NCI-H524 treated with DMSO at 0.1 percent for 48 hours (cell line): ENCODE measurements around the gene GAD1.

Source experiments
- DNase-seq: peaks from one replicate; lab custom pipeline; 2025; lab: John Stamatoyannopoulos, UW

The GAD1 gene

GRCh38 chr2:170818036-170818751 is 1.5 kb downstream of the GAD1 start:
- no peak for DNase-seq

GRCh38 chr2:170818752-170819470 is 2.2 kb downstream of the GAD1 start:
- DNase-seq: no peak

GRCh38 chr2:170819680-170820664 is 3.3 kb downstream of the GAD1 start:
- DNase-seq: no peak

GRCh38 chr2:170820757-170821530 is 4.3 kb downstream of the GAD1 start:
- DNase-seq: no peak

DNA sequence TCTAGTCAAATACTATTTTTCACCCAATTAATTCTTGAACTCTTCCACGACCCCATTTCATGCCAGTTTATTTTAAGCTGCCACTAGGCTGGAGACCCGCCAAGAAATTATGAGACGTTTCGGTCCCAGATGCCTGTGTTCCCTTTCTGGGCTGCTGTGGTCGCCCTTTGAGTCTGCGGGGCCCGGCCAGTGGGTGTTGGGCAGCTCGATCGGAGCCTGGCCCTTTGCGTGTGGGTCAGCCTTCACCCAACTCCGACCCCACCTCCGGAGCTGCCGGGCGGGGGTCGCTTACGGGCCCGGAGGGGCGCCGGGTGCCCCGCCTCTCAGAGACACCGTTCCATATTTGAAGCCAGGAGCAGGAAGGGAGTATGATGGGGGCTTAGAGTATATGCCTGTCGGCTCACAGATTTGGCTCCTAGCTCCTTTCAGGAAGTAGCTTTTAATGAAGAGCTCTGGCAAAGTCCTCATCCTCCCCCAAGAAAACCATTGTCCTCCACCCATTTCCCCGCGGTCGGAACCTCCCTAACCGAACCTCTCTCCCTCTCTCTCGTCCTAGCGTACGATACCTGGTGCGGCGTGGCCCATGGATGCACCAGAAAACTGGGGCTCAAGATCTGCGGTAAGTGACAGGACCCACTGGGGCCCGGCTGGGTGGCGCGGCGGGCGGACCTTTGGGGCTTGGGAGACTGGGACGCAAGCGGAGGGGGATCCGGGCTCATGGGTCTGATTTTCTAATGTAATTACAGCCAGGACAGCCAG is 5.0 kb downstream of the GAD1 start:
- no peak for DNase-seq

DNA sequence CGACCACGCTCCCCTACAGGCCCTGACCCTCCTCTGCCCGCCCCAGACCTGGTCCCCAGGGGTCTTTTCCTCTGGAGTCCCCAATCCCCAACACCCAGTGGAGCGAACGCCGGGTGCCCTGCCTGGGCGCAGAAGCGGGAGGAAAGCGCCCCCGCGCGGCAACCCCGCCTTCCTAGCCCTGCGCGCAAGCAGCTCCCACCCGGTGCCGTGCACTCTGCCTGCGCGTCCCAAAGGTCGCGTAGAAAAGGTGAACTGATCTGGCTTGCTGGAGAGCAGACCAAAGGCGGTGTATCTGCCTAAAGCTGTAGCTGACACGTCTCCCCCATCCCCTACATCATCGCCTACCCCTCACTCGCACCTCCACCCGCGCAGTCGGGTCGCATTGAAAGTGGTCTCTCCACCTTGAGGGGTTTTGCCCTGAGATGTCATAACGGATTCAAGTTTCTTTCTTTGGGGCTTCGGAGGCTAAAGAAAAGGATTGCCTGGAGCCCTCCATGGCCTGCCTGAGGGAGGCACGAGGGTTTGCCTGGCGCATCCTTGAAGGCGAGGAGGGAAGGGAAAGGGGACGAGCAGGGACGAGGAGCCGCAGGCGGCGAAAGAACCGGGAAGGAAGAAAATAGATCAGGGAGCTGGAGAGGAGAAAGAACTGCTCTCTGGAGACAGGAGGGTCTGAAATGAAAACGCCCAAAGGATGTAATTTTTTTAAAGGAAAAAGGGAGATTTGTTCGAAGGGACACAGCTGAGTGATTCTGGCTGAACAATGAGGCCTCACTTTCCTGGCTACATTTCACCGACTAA is 5.8 kb downstream of the GAD1 start:
- no peak for DNase-seq

DNA sequence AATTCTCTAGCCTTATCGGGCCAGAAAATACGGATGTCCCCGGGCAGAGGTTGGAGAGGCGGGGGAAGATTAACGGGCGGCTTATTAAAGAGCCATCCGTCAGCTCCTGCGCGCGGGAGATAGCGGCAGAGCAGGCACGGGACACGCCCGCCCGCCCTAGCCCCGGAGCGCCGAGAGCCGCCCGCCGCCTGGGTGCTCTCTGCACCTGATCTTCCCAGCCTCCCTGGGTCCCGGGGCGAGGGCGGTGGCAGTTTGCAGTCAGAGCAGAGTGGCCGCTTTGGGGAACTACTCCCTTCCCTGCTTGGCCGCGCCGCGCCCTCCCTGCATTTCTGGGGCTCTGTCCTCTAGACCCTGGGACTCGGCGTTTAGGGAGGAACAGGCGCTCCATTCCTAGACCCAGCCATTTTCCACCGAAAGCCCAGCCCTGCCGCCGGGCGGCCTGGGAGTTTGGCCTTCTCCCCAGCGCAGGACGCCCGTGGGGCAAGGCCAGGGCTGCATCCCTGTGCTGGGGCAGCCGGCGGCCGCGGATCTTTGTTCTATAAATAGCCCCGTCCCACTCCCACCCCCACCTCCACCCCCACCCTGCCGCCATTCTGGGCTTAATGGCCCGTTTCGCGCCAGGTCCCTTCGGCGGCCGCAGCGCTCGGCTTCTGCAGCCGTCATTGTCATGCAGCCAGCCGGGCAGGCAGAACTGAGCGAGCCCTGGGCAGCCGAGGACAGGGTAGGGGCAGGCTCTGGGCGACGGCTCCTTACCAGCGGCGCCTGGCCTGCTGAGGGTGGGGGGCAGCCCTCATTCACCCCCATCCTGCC is 6.6 kb downstream of the GAD1 start:
- no peak for DNase-seq

GRCh38 chr2:170823898-170824215 is 7.2 kb downstream of the GAD1 start:
- no peak for DNase-seq

DNA sequence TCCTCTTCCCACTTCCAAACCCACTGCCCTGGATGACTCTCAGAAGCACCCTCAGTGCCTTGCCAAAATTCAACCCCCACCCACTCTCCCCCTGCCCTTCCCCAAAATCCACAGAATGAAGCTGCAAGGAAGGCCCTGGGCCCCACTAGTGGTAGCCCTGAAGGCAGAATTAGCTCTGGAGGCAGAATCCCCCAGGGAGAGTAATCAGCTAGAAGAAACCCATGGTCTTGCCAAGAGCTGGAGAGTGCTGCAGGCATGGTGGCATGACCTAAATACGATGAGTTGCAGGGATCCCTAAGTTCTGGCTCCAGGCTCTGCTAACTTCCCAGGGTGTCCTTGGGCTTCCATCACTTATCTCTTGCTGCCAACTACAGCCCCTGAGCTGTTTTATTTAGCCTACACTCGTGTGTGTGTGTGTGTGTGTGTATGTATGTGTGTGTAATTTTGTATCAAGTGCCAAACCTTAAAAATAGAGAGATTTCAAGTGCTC is 7.9 kb downstream of the GAD1 start:
- DNase-seq: no peak

GRCh38 chr2:170827841-170828532 is 11.3 kb downstream of the GAD1 start:
- no peak for DNase-seq

DNA sequence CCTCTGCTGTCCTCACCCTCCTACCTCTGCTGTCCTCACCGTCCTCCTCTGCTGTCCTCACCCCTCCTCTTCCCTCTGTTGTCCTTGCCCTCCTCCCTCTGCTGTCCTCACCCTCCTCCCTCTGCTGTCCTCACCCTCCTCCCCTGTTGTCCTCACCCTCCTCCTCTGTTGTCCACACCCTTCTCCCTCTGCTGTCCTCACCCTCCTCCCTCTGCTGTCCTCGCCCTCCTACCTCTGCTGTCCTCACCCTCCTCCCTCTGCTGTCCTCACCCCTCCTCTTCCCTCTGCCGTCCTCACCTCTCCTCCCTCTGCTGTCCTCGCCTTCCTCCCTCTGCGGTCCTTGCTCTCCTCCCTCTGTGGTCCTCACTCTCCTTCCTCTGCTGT is 11.8 kb downstream of the GAD1 start:
- DNase-seq: no peak

GRCh38 chr2:170829036-170829435 is 12.3 kb downstream of the GAD1 start:
- no peak for DNase-seq

DNA sequence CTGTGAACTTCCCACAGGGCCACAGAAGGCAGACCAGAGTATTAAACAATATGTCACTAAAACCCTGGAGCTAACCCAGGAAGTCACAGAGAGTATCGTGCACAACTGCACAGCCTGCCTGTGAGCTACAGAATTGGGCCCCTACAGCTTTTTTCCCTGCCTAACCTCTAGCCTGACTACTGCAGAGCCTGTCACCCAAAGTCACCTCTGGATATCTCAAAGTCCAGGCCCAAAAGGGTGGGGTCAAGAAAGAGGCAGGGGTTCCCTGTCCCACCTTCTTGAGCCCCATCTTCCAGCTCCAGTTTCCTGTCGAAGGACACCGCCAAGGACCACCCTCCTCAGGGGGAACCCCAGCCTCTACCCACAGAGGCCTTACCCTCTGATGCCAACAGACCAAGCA is 13.5 kb downstream of the GAD1 start:
- DNase-seq: no peak

GRCh38 chr2:170831115-170831514 is 14.4 kb downstream of the GAD1 start:
- DNase-seq: no peak

DNA sequence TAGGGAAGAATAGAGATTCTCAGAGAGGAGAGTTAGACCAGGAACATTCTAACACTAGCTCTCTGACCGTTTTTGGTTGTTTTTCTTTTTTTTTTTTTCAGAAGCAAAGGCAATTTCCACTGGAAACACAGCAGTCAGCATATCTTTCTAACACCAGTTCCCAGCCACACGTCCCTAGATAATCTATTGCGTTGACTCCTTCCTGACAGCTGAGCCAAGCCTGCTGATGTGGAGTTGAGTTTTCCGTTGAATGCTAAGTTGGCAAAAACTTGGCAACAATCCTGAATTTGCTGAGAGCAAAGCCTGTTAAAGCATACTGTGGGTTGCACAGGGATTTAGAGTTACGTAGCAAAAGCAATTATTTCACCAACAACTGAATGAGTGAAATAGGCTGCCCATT is 19.3 kb downstream of the GAD1 start:
- DNase-seq: no peak

DNA sequence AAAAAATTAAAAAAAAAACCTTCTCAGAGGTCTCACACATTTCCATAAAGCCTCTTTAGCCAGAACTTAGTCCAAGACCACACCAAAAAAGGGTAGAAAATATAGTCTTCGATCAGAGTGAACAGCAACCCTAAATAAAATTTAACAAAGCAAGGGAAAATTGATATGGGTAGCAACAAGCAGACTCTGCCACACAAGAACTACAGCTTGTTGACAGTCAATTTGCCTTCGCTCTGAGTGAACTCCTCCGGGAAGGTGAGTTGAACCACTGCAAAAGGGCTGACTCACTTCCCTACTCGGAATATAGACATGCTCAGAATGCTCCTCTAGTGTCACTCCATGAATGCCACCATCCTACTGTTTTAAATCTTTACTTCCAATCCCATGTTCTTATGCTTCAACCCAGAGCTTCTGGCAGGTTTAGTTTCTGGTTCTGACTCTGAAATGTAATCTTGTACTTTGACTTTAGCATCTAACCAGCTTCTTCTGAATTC is 24.1 kb downstream of the GAD1 start:
- no peak for DNase-seq

- DNase-seq: no peak
Observed at GRCh38 chr2:170842785-170843184, 26.1 kb downstream of the GAD1 start.

GRCh38 chr2:170843656-170844055 is 27.0 kb downstream of the GAD1 start:
- DNase-seq: no peak

DNA sequence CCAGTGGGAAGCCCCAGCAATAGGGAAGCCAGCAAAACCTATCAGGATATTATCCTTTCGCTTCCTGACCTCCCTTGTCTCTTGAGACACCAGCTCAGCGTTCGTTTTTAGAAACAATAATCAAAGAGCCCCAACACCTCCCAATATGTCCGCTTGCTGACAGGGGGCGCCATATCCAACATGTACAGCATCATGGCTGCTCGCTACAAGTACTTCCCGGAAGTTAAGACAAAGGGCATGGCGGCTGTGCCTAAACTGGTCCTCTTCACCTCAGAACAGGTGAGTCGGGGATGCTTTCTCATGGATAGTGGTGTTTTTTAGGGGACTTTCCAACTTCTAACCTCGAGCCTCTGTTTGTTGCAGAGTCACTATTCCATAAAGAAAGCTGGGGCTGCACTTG is 28.7 kb downstream of the GAD1 start:
- no peak for DNase-seq
